Colonic mucosa (tissue), 4 donors: ENCODE measurements around the gene CDH5. TPM values are rescaled to one million over a fixed set of nuclear protein-coding genes. Genes with fewer than 3 reads are reported as not detected.

Experiments used
- DNase-seq: peaks from one replicate; pipeline ENCODE4 v3.0.0-alpha.2; 2020
- H3K27ac ChIP-seq: fragments of 200-600 bp; one replicate; pipeline ENCODE4 v1.8.0; 2021
- H3K27me3 ChIP-seq: fragments of 200-600 bp; one replicate; pipeline ENCODE4 v1.8.0; 2021
- H3K36me3 ChIP-seq: fragments of 200-600 bp; one replicate; pipeline ENCODE4 v1.8.0; 2021
- H3K4me1 ChIP-seq: fragments of 200-600 bp; one replicate; pipeline ENCODE4 v1.8.0; 2021; ENCODE audit warnings: mild to moderate bottlenecking
- H3K4me3 ChIP-seq: fragments of 200-600 bp; one replicate; pipeline ENCODE4 v1.8.0; 2021
- H3K9ac ChIP-seq, 2 donors: one replicate each; pipeline ENCODE4 v1.7.0; 2013; ENCODE audit warnings: control low read depth in 2 of 2, low read depth in 2 of 2, low read length in 2 of 2
- H3K9me3 ChIP-seq: fragments of 200-600 bp; one replicate; pipeline ENCODE4 v1.8.0; 2021
- CTCF ChIP-seq: fragments of 200-600 bp; IDR thresholded peaks from one replicate; pipeline ENCODE4 v1.8.0; 2022; ENCODE audit warnings: antibody characterized with exemption, mild to moderate bottlenecking
- intact Hi-C: fragments of 100-400 bp; cut with DNase I; formaldehyde crosslinking; loops from one replicate; pipeline ENCODE4 v1.14.1; 2022
- total RNA-seq, 2 donors: library from RNA; stranded (reverse); fragmentation: NEBNext Ultra II Directional in 1 of 2; extraction: Animal tissue kit (Norgen Biotek cat#: 25700) in 1 of 2; gene quantifications; one replicate each; pipeline ENCODE4 v1.2.1, GENCODE V29; 2021
- donor health status: healthy.
- donor health status: DM: no; HTN: no; CAD: no.
- donor health status: DM: no; HTN: no; CAD: no.

The CDH5 gene
- total RNA-seq, 2 donors from 2014 or later = 4.4 to 15.2 TPM

- H3K9ac ChIP-seq = peak overlapping the region in 1 of 2 donors; percentile 28
Measured at GRCh38 chr16:66367968-66368891, 1.7 kb downstream of the CDH5 start.

GRCh38 chr16:66369055-66369592 lies 2.6 kb downstream of the CDH5 start:
- H3K4me1 ChIP-seq = no peaks in the 10 kb centered on the region
- no peaks in the 10 kb centered on the region for H3K9me3 ChIP-seq
- H3K36me3 ChIP-seq = no peaks in the 10 kb centered on the region
- no peak overlapping the region for H3K4me3 ChIP-seq
- H3K9ac ChIP-seq = peak overlapping the region in 1 of 2 donors; percentile 28
- TF ChIP-seq CTCF = no peak
- no peak for DNase-seq
- peak overlapping the region; percentile 7 for H3K27ac ChIP-seq
- intact Hi-C loops = no loop called here
- no peaks in the 10 kb centered on the region for H3K27me3 ChIP-seq

More at GRCh38 chr16:66367968-66368891, 1.7 kb downstream of the CDH5 start:
- Histone ChIP-seq H3K9me3 (no peaks in the 10 kb centered on the region), H3K4me3 (no peak overlapping the region), H3K27ac (peak overlapping the region; percentile 7), H3K4me1 (no peaks in the 10 kb centered on the region), H3K36me3 (no peaks in the 10 kb centered on the region), H3K27me3 (no peaks in the 10 kb centered on the region)
- TF ChIP-seq CTCF = no peak
- no peak for DNase-seq
- intact Hi-C loops = no loop called here

- Histone ChIP-seq H3K9me3 (no peaks in the 10 kb centered on the region), H3K4me1 (no peaks in the 10 kb centered on the region), H3K9ac (no peak overlapping the region), H3K27ac (no peak overlapping the region), H3K36me3 (no peaks in the 10 kb centered on the region), H3K4me3 (no peak overlapping the region), H3K27me3 (no peaks in the 10 kb centered on the region)
- intact Hi-C loops = no loop called here
- TF ChIP-seq CTCF = no peak
- no peak for DNase-seq
Measured at GRCh38 chr16:66370786-66371684, 4.5 kb downstream of the CDH5 start.

- H3K36me3 ChIP-seq = no peaks in the 10 kb centered on the region
- H3K4me3 ChIP-seq = no peak overlapping the region
- H3K9ac ChIP-seq = no peak overlapping the region
- intact Hi-C loops = no loop called here
- no peaks in the 10 kb centered on the region for H3K27me3 ChIP-seq
- no peaks in the 10 kb centered on the region for H3K4me1 ChIP-seq
- no peak for DNase-seq
- H3K9me3 ChIP-seq = no peaks in the 10 kb centered on the region
- H3K27ac ChIP-seq = no peak overlapping the region
- TF ChIP-seq CTCF = no peak
Measured at GRCh38 chr16:66372078-66372897, 5.8 kb downstream of the CDH5 start.

- Histone ChIP-seq H3K9ac (no peak overlapping the region), H3K4me3 (no peak overlapping the region), H3K27me3 (no peaks in the 10 kb centered on the region), H3K36me3 (no peaks in the 10 kb centered on the region), H3K9me3 (no peaks in the 10 kb centered on the region), H3K27ac (no peak overlapping the region), H3K4me1 (no peaks in the 10 kb centered on the region)
- TF ChIP-seq CTCF = no peak
- DNase-seq = no peak
- intact Hi-C loops = no loop called here
Measured at GRCh38 chr16:66372898-66373155, 6.3 kb downstream of the CDH5 start.
